ENCODE measurements around the gene SOCS1. TPM values are rescaled to one million over a fixed set of nuclear protein-coding genes. Genes with fewer than 3 reads are reported as not detected.

Gene SOCS1
- total and polyA plus RNA-seq, 8 donors: 11.8 to 27.4 (median 21.1) TPM

DNA sequence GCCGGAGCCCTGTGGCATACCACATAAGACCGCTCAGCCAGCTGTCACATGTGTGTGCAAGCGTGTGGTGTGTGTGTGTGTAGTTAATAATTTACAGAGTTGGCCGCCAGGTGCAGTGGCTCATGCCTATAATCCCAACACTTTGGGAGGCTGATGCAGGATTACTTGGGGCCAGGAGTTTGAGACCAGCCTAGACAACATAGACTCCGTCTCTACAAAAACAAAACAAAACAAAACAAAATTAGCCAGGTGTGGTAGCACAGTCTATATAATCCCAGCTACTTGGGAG, 20.4 kb downstream of the SOCS1 start:
- DNase-seq: peak in 1 of 4 donors; percentile 37
- H3K4me1 ChIP-seq: peaks cover 0 to 69% of the 10 kb centered on the region in 2 donors
- H3K36me3 ChIP-seq: no peaks in the 10 kb centered on the region
- TF ChIP-seq, protein P1, sequence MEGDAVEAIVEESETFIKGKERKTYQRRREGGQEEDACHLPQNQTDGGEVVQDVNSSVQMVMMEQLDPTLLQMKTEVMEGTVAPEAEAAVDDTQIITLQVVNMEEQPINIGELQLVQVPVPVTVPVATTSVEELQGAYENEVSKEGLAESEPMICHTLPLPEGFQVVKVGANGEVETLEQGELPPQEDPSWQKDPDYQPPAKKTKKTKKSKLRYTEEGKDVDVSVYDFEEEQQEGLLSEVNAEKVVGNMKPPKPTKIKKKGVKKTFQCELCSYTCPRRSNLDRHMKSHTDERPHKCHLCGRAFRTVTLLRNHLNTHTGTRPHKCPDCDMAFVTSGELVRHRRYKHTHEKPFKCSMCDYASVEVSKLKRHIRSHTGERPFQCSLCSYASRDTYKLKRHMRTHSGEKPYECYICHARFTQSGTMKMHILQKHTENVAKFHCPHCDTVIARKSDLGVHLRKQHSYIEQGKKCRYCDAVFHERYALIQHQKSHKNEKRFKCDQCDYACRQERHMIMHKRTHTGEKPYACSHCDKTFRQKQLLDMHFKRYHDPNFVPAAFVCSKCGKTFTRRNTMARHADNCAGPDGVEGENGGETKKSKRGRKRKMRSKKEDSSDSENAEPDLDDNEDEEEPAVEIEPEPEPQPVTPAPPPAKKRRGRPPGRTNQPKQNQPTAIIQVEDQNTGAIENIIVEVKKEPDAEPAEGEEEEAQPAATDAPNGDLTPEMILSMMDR (IDR thresholded peaks at IDR 0.05): no peak
- no peak overlapping the region for H3K4me3 ChIP-seq
- ATAC-seq: no peak
- H3K27ac ChIP-seq: no peak overlapping the region
- no peaks in the 10 kb centered on the region for H3K27me3 ChIP-seq
- intact Hi-C loops (cut with DNase I): no loop called here
- H3K9me3 ChIP-seq: no peaks in the 10 kb centered on the region

DNA sequence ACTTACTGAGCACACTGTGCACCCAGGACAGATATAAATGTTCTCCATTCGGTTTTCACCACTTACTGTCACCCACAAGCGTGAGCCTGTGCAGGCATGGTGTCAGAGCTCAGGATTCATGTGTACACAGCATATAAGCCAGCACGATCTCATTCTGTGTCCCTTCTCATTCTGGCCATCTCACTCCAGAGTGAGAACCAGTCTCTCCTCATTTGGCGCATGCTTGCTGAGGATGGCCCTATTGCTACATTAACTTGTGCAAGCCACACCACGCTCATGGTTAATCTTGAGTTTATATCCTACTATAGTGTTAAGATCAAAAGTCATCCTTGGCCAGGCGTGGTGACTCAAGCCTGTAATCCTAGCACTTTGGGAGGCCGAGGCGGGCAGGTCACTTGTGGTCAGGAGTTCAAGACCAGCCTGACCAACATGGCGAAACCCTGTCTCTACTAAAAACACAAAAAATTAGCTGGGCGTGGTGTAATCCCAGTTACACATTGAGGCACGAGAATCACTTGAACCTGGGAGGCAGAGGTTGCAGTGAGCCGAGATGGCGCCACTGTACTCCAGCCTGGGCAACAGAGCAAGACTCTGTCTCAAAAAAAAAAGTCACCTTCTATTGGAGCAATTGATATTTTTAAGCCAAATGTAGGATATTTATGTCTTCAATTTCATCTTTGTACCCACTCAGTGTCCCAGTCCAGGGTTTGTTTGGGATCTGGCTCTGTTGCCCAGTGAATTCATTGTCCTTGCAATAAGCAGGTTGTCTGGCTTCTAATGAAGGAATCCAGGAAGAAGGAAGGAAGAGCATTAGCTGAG, 20.9 kb downstream of the SOCS1 start:
- H3K27me3 ChIP-seq: no peaks in the 10 kb centered on the region
- H3K4me3 ChIP-seq: no peak overlapping the region
- peak in 1 of 4 donors; percentile 38 for DNase-seq
- peaks cover 0 to 64% of the 10 kb centered on the region in 2 donors for H3K4me1 ChIP-seq
- intact Hi-C loops (cut with DNase I): no loop called here
- no peaks in the 10 kb centered on the region for H3K9me3 ChIP-seq
- no peak for ATAC-seq
- H3K36me3 ChIP-seq: no peaks in the 10 kb centered on the region
- H3K27ac ChIP-seq: peak overlapping the region in 1 of 2 donors; percentile 77
- TF ChIP-seq, protein P1 (IDR thresholded peaks at IDR 0.05): no peak

DNA sequence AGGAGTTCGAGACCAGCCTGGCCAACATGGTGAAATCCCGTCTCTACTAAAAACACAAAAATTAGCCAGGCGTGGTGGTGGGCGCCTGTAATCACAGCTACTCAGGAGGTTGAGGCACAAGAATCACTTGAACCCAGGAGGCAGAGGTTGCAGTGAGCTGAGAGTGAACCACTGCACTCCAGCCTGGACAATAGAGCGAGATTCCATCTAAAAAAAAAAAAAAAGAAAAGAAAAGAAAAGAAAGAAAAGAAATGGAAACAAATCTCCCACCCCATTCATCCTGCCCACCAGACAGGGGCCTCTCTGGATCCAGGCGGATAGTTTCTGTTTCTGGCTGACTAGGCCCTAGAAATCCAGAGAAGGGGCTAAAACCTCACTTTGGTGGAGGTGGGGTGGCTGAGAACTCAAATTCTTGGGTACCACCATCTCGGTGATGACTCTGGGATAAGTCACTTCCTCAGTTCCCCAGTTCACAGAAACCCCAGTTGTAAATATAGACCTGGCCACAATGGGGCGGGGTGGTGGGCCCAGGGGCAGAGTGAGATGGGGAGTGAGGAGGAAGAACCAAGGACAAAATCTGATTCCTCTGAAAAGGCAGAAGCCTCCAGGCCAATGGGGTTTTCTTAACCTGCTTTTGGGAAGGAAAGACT, 22.2 kb downstream of the SOCS1 start:
- Histone ChIP-seq H3K9me3 (no peaks in the 10 kb centered on the region), H3K36me3 (no peaks in the 10 kb centered on the region), H3K27ac (peak overlapping the region in 1 of 2 donors; percentile 77), H3K4me3 (no peak overlapping the region), H3K4me1 (peaks cover 0 to 62% of the 10 kb centered on the region in 2 donors), H3K27me3 (no peaks in the 10 kb centered on the region)
- DNase-seq: no peak
- intact Hi-C loops (cut with DNase I): no loop called here
- no peak for ATAC-seq
- TF ChIP-seq, protein P1 (IDR thresholded peaks at IDR 0.05): no peak

DNA sequence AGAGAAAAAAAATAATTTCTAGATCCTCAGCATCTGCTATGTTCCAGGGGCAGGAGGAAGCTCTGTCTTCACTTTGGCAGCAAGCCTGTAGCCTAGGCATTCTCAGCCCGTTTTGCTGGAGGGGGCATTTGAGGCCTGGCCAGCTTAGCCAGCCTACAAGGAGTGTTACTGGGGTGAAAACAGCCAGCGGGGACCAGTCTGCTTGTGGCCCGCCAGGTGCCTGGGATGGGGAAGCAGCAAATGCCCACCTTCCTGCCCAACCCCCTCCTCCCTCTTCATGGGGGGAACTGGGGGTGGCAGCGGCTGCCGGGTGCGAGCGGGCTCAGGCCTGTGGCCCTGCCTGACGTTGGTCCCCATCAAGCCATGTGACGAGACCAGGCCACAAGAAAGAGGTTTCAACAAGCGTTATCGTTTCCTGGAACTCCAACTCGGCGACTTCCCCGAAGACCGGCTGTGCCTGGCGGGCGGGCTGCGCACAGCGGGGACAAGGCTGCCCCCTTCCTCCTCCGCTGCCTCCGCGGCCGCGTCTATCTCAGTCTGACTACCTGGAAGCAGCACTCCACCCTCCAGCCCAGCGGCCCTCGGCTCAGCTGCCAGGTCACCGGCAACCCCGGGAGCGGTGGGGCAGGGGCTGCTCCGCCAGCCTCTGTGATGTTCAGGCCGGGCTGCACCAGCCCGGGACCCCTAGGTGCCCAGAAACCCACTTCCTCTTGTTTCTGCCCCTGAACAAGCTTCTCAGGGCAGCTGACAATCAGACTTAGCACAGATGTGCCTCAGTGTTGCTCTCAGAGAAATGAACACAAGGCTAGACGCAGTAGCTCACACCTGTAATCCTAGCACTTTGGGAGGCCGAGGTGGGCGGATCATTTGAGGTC, 22.9 kb downstream of the SOCS1 start:
- peak in 3 of 4 donors; percentile 43 to 91 (median 85) for DNase-seq
- peak; percentile 60 for ATAC-seq

More for the DNA sequence above, 22.9 kb downstream of the SOCS1 start:
- TF ChIP-seq, protein P1 (IDR thresholded peaks at IDR 0.05): no peak
- H3K27ac ChIP-seq: peak overlapping the region; percentile 4 to 77
- no peaks in the 10 kb centered on the region for H3K9me3 ChIP-seq
- H3K4me1 ChIP-seq: peaks cover 0 to 62% of the 10 kb centered on the region in 2 donors
- H3K36me3 ChIP-seq: no peaks in the 10 kb centered on the region
- H3K4me3 ChIP-seq: peak overlapping the region in 1 of 2 donors; percentile 3
- H3K27me3 ChIP-seq: no peaks in the 10 kb centered on the region
- intact Hi-C loops (cut with DNase I): no loop called here

Measured in left lung (tissue), 10 donors.